HG03565 (cell line): Measurements from ENCODE around the gene HPN.

Experiments
- ATAC-seq: cut with Tn5 transposase; IDR thresholded peaks from one replicate; pipeline ENCODE4 v1.9.1; 2021; ENCODE audit warnings: mild to moderate bottlenecking, moderate library complexity; ENCODE audit not compliant: unreplicated experiment

Gene HPN

GRCh38 chr19:35060160-35060855 lies 18.8 kb downstream of the HPN start:
- ATAC-seq: no peak

- ATAC-seq: no peak
Measured at GRCh38 chr19:35061583-35062373, 20.3 kb downstream of the HPN start.

GRCh38 chr19:35062942-35063341 lies 21.4 kb downstream of the HPN start:
- ATAC-seq: no peak

GRCh38 chr19:35063940-35064818 lies 22.7 kb downstream of the HPN start:
- ATAC-seq: no peak

- no peak for ATAC-seq
Measured at GRCh38 chr19:35065574-35065973, 24.1 kb downstream of the HPN start.

- no peak for ATAC-seq
Measured at GRCh38 chr19:35066121-35066520, 24.6 kb downstream of the HPN start.

GRCh38 chr19:35066691-35067563 lies 25.4 kb downstream of the HPN start:
- peak; percentile 57 for ATAC-seq

- ATAC-seq: no peak
Measured at GRCh38 chr19:35068941-35069634, 27.6 kb downstream of the HPN start.

- ATAC-seq: no peak
Measured at GRCh38 chr19:35069696-35070095, 28.2 kb downstream of the HPN start.

- ATAC-seq: no peak
Measured at GRCh38 chr19:35070471-35070870, 28.9 kb downstream of the HPN start.

GRCh38 chr19:35073516-35073915 lies 32.0 kb downstream of the HPN start:
- ATAC-seq: no peak

GRCh38 chr19:35073941-35074340 lies 32.4 kb downstream of the HPN start:
- ATAC-seq: no peak

- no peak for ATAC-seq
Measured at GRCh38 chr19:35074426-35075201, 33.1 kb downstream of the HPN start.

GRCh38 chr19:35075202-35076025 lies 33.9 kb downstream of the HPN start:
- ATAC-seq: no peak

GRCh38 chr19:35076026-35076370 lies 34.5 kb downstream of the HPN start:
- no peak for ATAC-seq

GRCh38 chr19:35076657-35077056 lies 35.1 kb downstream of the HPN start:
- ATAC-seq: no peak

GRCh38 chr19:35077411-35078223 lies 36.1 kb downstream of the HPN start:
- ATAC-seq: no peak

- no peak for ATAC-seq
Measured at GRCh38 chr19:35079826-35080225, 38.3 kb downstream of the HPN start.
